ENCODE results near the gene DACT1. TPM values are rescaled to one million over a fixed set of nuclear protein-coding genes. Genes with fewer than 3 reads are reported as not detected.

DACT1 gene
- total RNA-seq, 6 experiments from 2014 or later: 3.9 to 4.9 (median 4.5) TPM

- no peak overlapping the region for H3K27ac Mint-ChIP-seq
- peaks cover 6% of the 10 kb centered on the region for H3K27me3 Mint-ChIP-seq (ENCODE audit: insufficient read depth)
- peaks cover 4% of the 10 kb centered on the region; the same call in 1 of the 2 replicates for H3K4me1 Mint-ChIP-seq (ENCODE audit: low read depth)
- TF ChIP-seq CTCF (IDR thresholded peaks at IDR 0.05): no peak
- no peaks in the 10 kb centered on the region for H3K9me3 Mint-ChIP-seq
- H3K36me3 Mint-ChIP-seq (ENCODE audit: low read depth): no peaks in the 10 kb centered on the region
- no peak for DNase-seq
- no peak overlapping the region for H3K4me3 Mint-ChIP-seq
Observed at GRCh38 chr14:58673722-58674121, 36.0 kb downstream of the DACT1 start.

- TF ChIP-seq CTCF (IDR thresholded peaks at IDR 0.05): no peak
- H3K9me3 Mint-ChIP-seq: no peaks in the 10 kb centered on the region
Observed at GRCh38 chr14:58677001-58677400, 39.2 kb downstream of the DACT1 start.

GRCh38 chr14:58677517-58677916 lies 39.8 kb downstream of the DACT1 start:
- DNase-seq: no peak
- Mint-ChIP-seq H3K36me3 (ENCODE audit: low read depth) (no peaks in the 10 kb centered on the region), H3K4me1 (ENCODE audit: low read depth) (peaks cover 5% of the 10 kb centered on the region; the same call in 1 of the 2 replicates), H3K27ac (no peak overlapping the region), H3K9me3 (no peaks in the 10 kb centered on the region), H3K4me3 (no peak overlapping the region), H3K27me3 (ENCODE audit: insufficient read depth) (peaks cover 11% of the 10 kb centered on the region)
- TF ChIP-seq CTCF (IDR thresholded peaks at IDR 0.05): no peak

More at GRCh38 chr14:58677001-58677400, 39.2 kb downstream of the DACT1 start:
- no peak for DNase-seq
- H3K27ac Mint-ChIP-seq: no peak overlapping the region
- H3K36me3 Mint-ChIP-seq (ENCODE audit: low read depth): no peaks in the 10 kb centered on the region
- peaks cover 5% of the 10 kb centered on the region; the same call in 1 of the 2 replicates for H3K4me1 Mint-ChIP-seq (ENCODE audit: low read depth)
- H3K4me3 Mint-ChIP-seq: no peak overlapping the region
- H3K27me3 Mint-ChIP-seq (ENCODE audit: insufficient read depth): peaks cover 11% of the 10 kb centered on the region

GRCh38 chr14:58677996-58678395 lies 40.2 kb downstream of the DACT1 start:
- H3K9me3 Mint-ChIP-seq: no peaks in the 10 kb centered on the region
- H3K27me3 Mint-ChIP-seq (ENCODE audit: insufficient read depth): peaks cover 11% of the 10 kb centered on the region
- no peak for TF ChIP-seq CTCF (IDR thresholded peaks at IDR 0.05)
- H3K27ac Mint-ChIP-seq: no peak overlapping the region
- peaks cover 5% of the 10 kb centered on the region; the same call in 1 of the 2 replicates for H3K4me1 Mint-ChIP-seq (ENCODE audit: low read depth)
- DNase-seq: no peak
- no peak overlapping the region for H3K4me3 Mint-ChIP-seq
- no peaks in the 10 kb centered on the region for H3K36me3 Mint-ChIP-seq (ENCODE audit: low read depth)

- Mint-ChIP-seq H3K36me3 (ENCODE audit: low read depth) (no peaks in the 10 kb centered on the region), H3K4me1 (ENCODE audit: low read depth) (peaks cover 5% of the 10 kb centered on the region; the same call in 1 of the 2 replicates), H3K9me3 (no peaks in the 10 kb centered on the region), H3K27ac (no peak overlapping the region), H3K4me3 (no peak overlapping the region), H3K27me3 (ENCODE audit: insufficient read depth) (peaks cover 11% of the 10 kb centered on the region)
- DNase-seq: no peak
- TF ChIP-seq CTCF (IDR thresholded peaks at IDR 0.05): no peak
Observed at GRCh38 chr14:58680698-58681097, 42.9 kb downstream of the DACT1 start.

All from HFFc6 (cell line).